ENCODE measurements around the gene CLOCK.

DNA sequence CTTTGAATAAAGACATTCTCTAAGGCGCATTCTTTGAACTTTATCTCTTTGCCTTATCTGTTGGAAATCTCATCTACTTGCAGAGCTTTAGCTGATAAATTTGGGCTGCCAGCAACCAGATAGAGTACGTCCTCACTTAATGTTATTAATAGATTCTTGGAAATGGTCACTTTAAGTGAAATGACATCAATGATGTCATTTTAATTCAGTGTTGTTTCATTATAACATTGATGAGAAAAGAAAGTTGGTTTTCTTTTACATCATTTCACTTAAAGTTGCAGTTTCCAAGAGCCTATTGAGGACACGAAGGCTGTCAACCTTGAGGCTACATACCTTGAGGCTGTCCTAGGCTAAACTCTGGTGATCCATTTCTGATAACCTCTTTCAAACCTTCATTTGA lies 141.6 kb downstream of the CLOCK start:
- TF ChIP-seq CTCF (IDR thresholded peaks at IDR 0.05) (no peak), POLR2A (IDR thresholded peaks at IDR 0.05) (no peak)
